Heart left ventricle (tissue), 16 donors: Measurements from ENCODE around the gene RAB23. TPM values are rescaled to one million over a fixed set of nuclear protein-coding genes. Genes with fewer than 3 reads are reported as not detected.
A peak's percentile ranks its signal among the peaks of the same experiment; 100 is the strongest.

Experiments
- ATAC-seq, 4 donors: fragments of 200-7000 bp; cut with Tn5 transposase; one replicate each; pipeline ENCODE4 v1.9.1; 2020 to 2022; ENCODE audit warnings: moderate library complexity in 4 of 4, mild to moderate bottlenecking in 3 of 4, moderate number of reproducible peaks in 1 of 4
- DNase-seq, 5 donors: peaks; one replicate each; pipeline ENCODE4 v3.0.0-alpha.2; 2020
- H3K27ac ChIP-seq, 12 donors: fragments of 200-600 bp; sonication (generic) in 4 of 12; one replicate each; pipeline versions ENCODE4 v1.5.0 to v1.8.0; 2016 to 2022; ENCODE audit warnings: mild to moderate bottlenecking in 2 of 12
- H3K27me3 ChIP-seq, 9 donors: fragments of 200-600 bp; sonication (generic) in 2 of 9; one replicate each; pipeline versions ENCODE4 v1.5.1 to v1.8.0; 2016 to 2022; ENCODE audit warnings: mild to moderate bottlenecking in 3 of 9
- H3K36me3 ChIP-seq, 9 donors: fragments of 200-600 bp; sonication (generic) in 2 of 9; one replicate each; pipeline versions ENCODE4 v1.5.0 to v1.8.0; 2018 to 2022; ENCODE audit warnings: mild to moderate bottlenecking in 2 of 9
- H3K4me1 ChIP-seq, 12 donors: fragments of 200-600 bp; sonication (generic) in 4 of 12; one replicate each; pipeline versions ENCODE4 v1.5.0 to v1.8.0; 2016 to 2022; ENCODE audit warnings: mild to moderate bottlenecking in 3 of 12
- H3K4me3 ChIP-seq, 12 donors: fragments of 200-600 bp; sonication (generic) in 4 of 12; one replicate each; pipeline versions ENCODE4 v1.5.0 to v1.8.0; 2017 to 2022; ENCODE audit warnings: mild to moderate bottlenecking in 9 of 12, moderate library complexity in 4 of 12
- H3K9me3 ChIP-seq, 12 donors: fragments of 200-600 bp; sonication (generic) in 4 of 12; one replicate each; pipeline versions ENCODE4 v1.5.0 to v1.8.0; 2016 to 2022; ENCODE audit warnings: mild to moderate bottlenecking in 1 of 12
- CTCF ChIP-seq, 12 donors: fragments of 200-600 bp; sonication (generic) in 4 of 12; IDR thresholded peaks; one replicate each; pipeline versions ENCODE4 v1.5.0 to v1.8.0; 2018 to 2022; ENCODE audit warnings: antibody characterized with exemption in 12 of 12, mild to moderate bottlenecking in 5 of 12
- POLR2A ChIP-seq, 2 donors: fragments of 450-650 bp; IDR thresholded peaks; one replicate each; pipeline ENCODE4 v1.6.1; 2017; ENCODE audit warnings: antibody characterized with exemption in 2 of 2, mild to moderate bottlenecking in 2 of 2, moderate library complexity in 2 of 2
- WGBS, 4 donors: extraction: QIAGEN DNeasy Blood & Tissue Kit in 2 of 4; methylation state at CpG; one replicate each; pipeline versions ENCODE4 v1.1.5 to v1.1.7; 2013 to 2018; 5-methylcytosine and 5-hydroxymethylcytosine counted together
- intact Hi-C, 10 donors: fragments of 100-400 bp; cut with DNase I; formaldehyde crosslinking; loops; one replicate each; pipeline versions ENCODE4 v1.11.1 to v1.14.2; 2022
- polyA plus RNA-seq, 2 donors: library from polyadenylated mRNA; stranded (reverse); fragments of 200-250 nt; gene quantifications; one replicate each; pipeline ENCODE4 v1.2.3, GENCODE V29; 2013
- total RNA-seq, 9 donors: library from RNA; depleted of rRNA in 2 of 9; stranded (reverse); fragments of >200 nt in 2 of 9; fragmentation: NEBNext Ultra II Directional in 3 of 9; extraction: Animal tissue kit (Norgen Biotek cat#: 25700) in 3 of 9; gene quantifications; one replicate each; pipeline versions ENCODE4 v1.1.0 to v1.2.4, GENCODE V29; 2016 to 2023
- donor health status: ischemic (EF 13 %, LVEDD 7.1; RV severe dilation, severe dysfunction).
- donor health status: healthy with polysubstance abuse.
- donor health status: DM: no; HTN: yes; CAD: no.
- donor health status: DM: no; HTN: no; CAD: no.
- donor health status: ischemic (EF 25% LVEDD 6.9; RV normal size, moderate dysfunction).
- donor health status: ischemic (EF 25% LVEDD 5.7; RV mildly dilated, moderate dysfunction).
- donor health status: healthy.
- donor health status: DM: yes; HTN: yes; CAD: no.
- donor health status: ischemic (EF 35%, LVEDD 5.7; RV mildly dilated, moderate dysfunction).
- donor health status: nonischemic (EF 11% LVEDD 7.7; RV severe dilation, severe dysfunction).
- donor health status: DM: yes; HTN: yes; CAD: no.
- donor health status: PGD.
- donor health status: ischemic (EF 29% LVEDD 5.4; RV normal size, mild dysfunction).
- donor health status: nonischemic (EF 23%, LVEDD 6.1; RV moderate dilation, normal function).

The RAB23 gene
- total and polyA plus RNA-seq, 11 donors, result 2.6 to 15.4 (median 9.5) TPM

DNA sequence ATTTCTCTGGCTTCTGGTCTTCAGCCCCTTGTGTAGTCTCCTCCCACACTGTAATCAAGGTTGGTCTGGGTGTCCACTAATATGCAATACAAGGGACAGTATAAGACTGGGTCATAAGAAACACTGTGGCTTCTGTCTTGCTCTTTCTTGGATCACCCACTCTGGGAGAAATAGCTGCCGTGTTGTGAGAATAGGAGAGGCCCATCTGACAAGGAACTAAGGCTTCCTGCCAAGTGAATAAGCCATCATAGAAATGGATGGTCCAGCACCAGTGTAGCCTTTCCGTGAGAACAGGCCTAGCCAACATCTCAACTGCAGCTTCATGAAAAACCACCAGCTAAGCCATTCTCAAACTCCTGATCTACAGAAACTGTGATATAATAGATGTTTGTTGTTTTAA is 26.6 kb downstream of the RAB23 start:
- peaks cover 0 to 6% (median 0%) of the 10 kb centered on the region in 12 donors for H3K4me1 ChIP-seq
- no peak for TF ChIP-seq CTCF (IDR thresholded peaks at IDR 0.05)
- no peak for TF ChIP-seq POLR2A (IDR thresholded peaks at IDR 0.05)
- 52 to 67% (median 58%) methylated on average over 2 of the region's 2 CpGs for WGBS, 4 donors
- H3K36me3 ChIP-seq, result peaks cover 0 to 26% (median 0%) of the 10 kb centered on the region in 9 donors
- no peak overlapping the region for H3K4me3 ChIP-seq
- H3K9me3 ChIP-seq, result no peaks in the 10 kb centered on the region
- DNase-seq (no peak), ATAC-seq (peak in 1 of 4 donors; percentile 53)
- peak overlapping the region in 1 of 12 donors; percentile 61 for H3K27ac ChIP-seq
- intact Hi-C loops, result loop anchor here in 1 of 10 donors (10.0 kb wide), 1 partner anchor 129 kb away; no protein-coding TSS in a partner anchor
- no peaks in the 10 kb centered on the region for H3K27me3 ChIP-seq

DNA sequence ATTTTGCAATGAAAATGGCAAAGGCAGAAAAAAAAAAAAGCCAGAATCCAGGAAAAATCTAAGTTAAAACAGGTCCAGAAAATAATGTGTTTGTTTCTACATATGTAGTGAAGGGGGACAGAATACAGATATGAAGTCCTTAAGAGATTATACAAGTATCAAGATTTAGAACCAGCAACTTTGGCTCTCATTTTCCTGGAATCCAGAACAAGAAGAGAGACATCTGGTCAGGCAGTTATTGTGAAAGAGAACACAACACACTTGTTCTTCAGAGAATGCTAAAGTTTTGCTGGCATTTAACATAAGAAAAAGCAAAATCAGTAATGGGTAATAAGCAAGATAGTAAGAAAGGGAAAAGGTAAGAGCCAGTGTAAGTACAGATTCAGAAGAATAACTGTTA is 28.9 kb downstream of the RAB23 start:
- no peaks in the 10 kb centered on the region for H3K9me3 ChIP-seq
- no peak for ATAC-seq
- no peak overlapping the region for H3K4me3 ChIP-seq
- intact Hi-C loops, result loop anchor here in 1 of 10 donors (10.0 kb wide), 1 partner anchor 132 kb away; no protein-coding TSS in a partner anchor
- H3K27me3 ChIP-seq, result no peaks in the 10 kb centered on the region
- TF ChIP-seq CTCF (IDR thresholded peaks at IDR 0.05) (no peak), POLR2A (IDR thresholded peaks at IDR 0.05) (no peak)
- peaks cover 0 to 44% (median 0%) of the 10 kb centered on the region in 9 donors for H3K36me3 ChIP-seq
- peaks cover 0 to 6% (median 0%) of the 10 kb centered on the region in 12 donors for H3K4me1 ChIP-seq
- DNase-seq, result no peak
- H3K27ac ChIP-seq, result peak overlapping the region in 2 of 12 donors; percentile 12 to 73

GRCh38 chr6:57190140-57190539 is 32.0 kb downstream of the RAB23 start:
- WGBS, 4 donors, result 73 to 81% (median 79%) methylated on average over 2 of the region's 2 CpGs
- TF ChIP-seq CTCF (IDR thresholded peaks at IDR 0.05) (peak in 7 of 12 donors; percentile 21 to 54 (median 37)), POLR2A (IDR thresholded peaks at IDR 0.05) (no peak)
- peaks cover 0 to 53% (median 1%) of the 10 kb centered on the region in 9 donors for H3K36me3 ChIP-seq

DNA sequence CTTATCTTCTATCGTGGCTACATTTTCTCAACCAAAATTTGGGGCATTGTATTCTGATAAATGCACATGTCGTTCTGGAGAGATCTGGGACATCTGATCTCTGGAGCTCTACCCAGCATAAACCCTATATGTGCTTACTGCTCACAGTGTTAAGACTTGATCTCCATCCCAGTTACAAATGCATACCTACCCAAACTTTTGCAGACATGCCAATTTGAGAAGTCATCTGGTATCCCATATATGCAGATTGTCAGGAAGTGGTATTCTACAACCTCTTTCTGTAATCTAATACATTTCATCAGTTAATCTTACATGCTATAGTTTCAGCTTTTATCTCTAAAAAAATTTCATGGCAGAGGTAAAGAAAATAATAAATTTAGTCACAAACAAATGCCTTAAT is 38.8 kb downstream of the RAB23 start:
- DNase-seq (no peak), ATAC-seq (no peak)
- Histone ChIP-seq H3K9me3 (no peaks in the 10 kb centered on the region), H3K27ac (peak overlapping the region in 1 of 12 donors; percentile 97), H3K4me3 (no peak overlapping the region), H3K36me3 (peaks cover 0 to 52% (median 24%) of the 10 kb centered on the region in 9 donors), H3K4me1 (peaks cover 0 to 34% (median 4%) of the 10 kb centered on the region in 12 donors), H3K27me3 (no peaks in the 10 kb centered on the region)
- 83 to 95% (median 86%) methylated on average over 2 of the region's 2 CpGs for WGBS, 4 donors
- intact Hi-C loops, result no loop called here
- TF ChIP-seq CTCF (IDR thresholded peaks at IDR 0.05) (no peak), POLR2A (IDR thresholded peaks at IDR 0.05) (no peak)

More at GRCh38 chr6:57190140-57190539, 32.0 kb downstream of the RAB23 start:
- Histone ChIP-seq H3K27me3 (no peaks in the 10 kb centered on the region), H3K9me3 (no peaks in the 10 kb centered on the region), H3K4me1 (peaks cover 0 to 6% (median 0%) of the 10 kb centered on the region in 12 donors), H3K27ac (no peak overlapping the region), H3K4me3 (no peak overlapping the region)
- DNase-seq, result no peak
- intact Hi-C loops, result loop anchor here in 3 of 10 donors (2.0 to 10.0 kb wide), 2 partner anchors 125 to 135 kb away; no protein-coding TSS in a partner anchor
- ATAC-seq, result no peak
